HEK293T (cell line): Measurements from ENCODE around the gene ITFG2.
"Not testable (repeated sequence)": the region's sequence is repeated elsewhere in the genome, so short reads cannot be mapped to it uniquely, and the experiment has no call there.

Experiments
- CTCF ChIA-PET: fragments of 350-600 bp; formaldehyde crosslinking; extraction: SDS; loops from one replicate; lab custom pipeline; 2021; ENCODE audit warnings: antibody characterized with exemption, inconsistent platforms; lab: Yijun Ruan, JAX
- POLR2A ChIA-PET: fragments of 350-600 bp; formaldehyde crosslinking; extraction: SDS; loops from one replicate; lab custom pipeline; 2020; ENCODE audit warnings: antibody characterized with exemption, inconsistent platforms; lab: Yijun Ruan, JAX
- DNase-seq: peaks from one replicate; pipeline ENCODE4 v3.0.0; 2012; ENCODE audit warnings: mixed read lengths; ENCODE audit errors: extremely low spot score
- ARNT ChIP-seq: fragments of 450-650 bp; IDR thresholded peaks from 2 replicates; pipeline ENCODE4 v1.6.1; 2017; ENCODE audit warnings: mild to moderate bottlenecking
- BHLHE40 ChIP-seq: fragments of 450-650 bp; IDR thresholded peaks from 2 replicates; pipeline ENCODE4 v1.6.1; 2016; ENCODE audit warnings: mild to moderate bottlenecking, moderate library complexity, borderline replicate concordance
- CTBP1 ChIP-seq: fragments of 450-650 bp; IDR thresholded peaks from 2 replicates; pipeline ENCODE4 v1.6.1; 2016; ENCODE audit warnings: borderline replicate concordance
- ELF4 ChIP-seq: fragments of 450-650 bp; IDR thresholded peaks from 2 replicates; pipeline ENCODE4 v1.6.1; 2017; ENCODE audit warnings: antibody characterized with exemption
- FOXA1 ChIP-seq: fragments of 450-650 bp; IDR thresholded peaks from 2 replicates; pipeline ENCODE4 v1.6.1; 2016; ENCODE audit warnings: mild to moderate bottlenecking
- FOXK2 ChIP-seq: fragments of 450-650 bp; IDR thresholded peaks from 2 replicates; pipeline ENCODE4 v1.6.1; 2016; ENCODE audit warnings: mild to moderate bottlenecking
- FOXM1 ChIP-seq: fragments of 450-650 bp; IDR thresholded peaks from 2 replicates; pipeline ENCODE4 v1.6.1; 2017; ENCODE audit warnings: mild to moderate bottlenecking, borderline replicate concordance
- HDGF ChIP-seq: fragments of 450-650 bp; IDR thresholded peaks from 2 replicates; pipeline ENCODE4 v1.6.1; 2017; ENCODE audit warnings: antibody characterized with exemption, borderline replicate concordance
- L3MBTL2 ChIP-seq: fragments of 450-650 bp; conservative IDR thresholded peaks from 2 replicates; pipeline ENCODE4 v1.6.1; 2016; ENCODE audit warnings: mild to moderate bottlenecking
- LEF1 ChIP-seq: fragments of 450-650 bp; IDR thresholded peaks from 2 replicates; pipeline ENCODE4 v1.6.1; 2017; ENCODE audit warnings: mild to moderate bottlenecking, borderline replicate concordance
- NFRKB ChIP-seq: fragments of 450-650 bp; IDR thresholded peaks from 2 replicates; pipeline ENCODE4 v1.6.1; 2016; ENCODE audit warnings: mild to moderate bottlenecking, moderate library complexity
- SP1 ChIP-seq: fragments of 450-650 bp; IDR thresholded peaks from 2 replicates; pipeline ENCODE4 v1.6.1; 2017
- SUZ12 ChIP-seq: fragments of 450-650 bp; IDR thresholded peaks from 2 replicates; pipeline ENCODE4 v1.6.1; 2016; ENCODE audit warnings: mild to moderate bottlenecking
- TARDBP ChIP-seq: fragments of 450-650 bp; IDR thresholded peaks from 2 replicates; pipeline ENCODE4 v1.6.1; 2016
- ZNF384 ChIP-seq: fragments of 450-650 bp; IDR thresholded peaks from 2 replicates; pipeline ENCODE4 v1.6.1; 2016
- TF ChIP-seq, protein P1 (sequence below): fragments of 450-650 bp; IDR thresholded peaks from 2 replicates; pipeline ENCODE4 v1.6.1; 2016

ITFG2 gene

DNA sequence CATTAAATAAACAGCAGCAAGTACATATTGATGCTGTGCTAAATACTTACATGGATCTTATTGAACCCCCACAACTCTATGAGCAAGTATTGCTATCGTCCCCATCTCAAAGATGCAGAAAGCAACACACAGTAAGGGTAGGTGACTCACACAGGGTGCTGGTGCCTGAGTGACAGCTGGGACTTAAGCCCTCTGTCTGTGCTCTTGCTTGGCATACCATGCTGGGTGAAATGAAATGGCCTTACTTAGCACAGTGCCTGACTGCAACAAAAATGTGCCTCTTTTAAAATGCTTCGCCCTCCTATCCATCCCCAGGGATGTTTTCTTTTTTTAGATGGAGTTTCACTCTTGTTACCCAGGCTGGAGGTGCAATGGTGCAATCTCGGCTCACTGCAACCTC lies 43.6 kb downstream of the ITFG2 start:
- POLR2A ChIA-PET, result no interaction called here
- CTCF ChIA-PET, result interaction anchor here (1.0 kb wide), 1 partner anchor 88 kb away, joined by 4 read pairs; no protein-coding TSS in a partner anchor
- TF ChIP-seq, protein P1, sequence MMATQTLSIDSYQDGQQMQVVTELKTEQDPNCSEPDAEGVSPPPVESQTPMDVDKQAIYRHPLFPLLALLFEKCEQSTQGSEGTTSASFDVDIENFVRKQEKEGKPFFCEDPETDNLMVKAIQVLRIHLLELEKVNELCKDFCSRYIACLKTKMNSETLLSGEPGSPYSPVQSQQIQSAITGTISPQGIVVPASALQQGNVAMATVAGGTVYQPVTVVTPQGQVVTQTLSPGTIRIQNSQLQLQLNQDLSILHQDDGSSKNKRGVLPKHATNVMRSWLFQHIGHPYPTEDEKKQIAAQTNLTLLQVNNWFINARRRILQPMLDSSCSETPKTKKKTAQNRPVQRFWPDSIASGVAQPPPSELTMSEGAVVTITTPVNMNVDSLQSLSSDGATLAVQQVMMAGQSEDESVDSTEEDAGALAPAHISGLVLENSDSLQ, result peak; percentile 66
- no peak for TF ChIP-seq SUZ12
- no peak for DNase-seq

DNA sequence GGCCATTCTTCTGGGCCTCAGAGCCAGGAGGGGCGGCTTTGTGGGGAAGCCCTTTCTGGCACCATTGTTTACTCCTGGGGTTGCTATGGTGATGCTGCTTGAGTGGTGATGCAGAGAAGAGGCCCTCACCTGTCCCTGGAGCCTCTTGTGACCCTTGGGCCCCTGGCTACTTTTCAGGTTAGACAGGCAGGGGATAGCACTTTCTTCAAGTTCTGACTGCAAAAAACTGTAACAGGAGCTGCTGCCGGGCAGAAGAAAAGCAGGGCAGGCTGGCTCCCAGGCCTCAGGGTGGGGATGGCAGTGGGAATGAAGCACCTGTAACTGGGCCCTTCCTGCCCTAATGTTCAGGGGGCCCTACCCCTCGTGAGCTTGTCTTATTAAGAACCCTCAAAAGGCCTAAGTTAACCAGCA lies 44.6 kb downstream of the ITFG2 start, which contains the start of gene TEX52:
Gene TEX52, minus strand, starts transcription at position 19 of the 411 bp plus-strand sequence. Its CDS starts 13 bp downstream, at position 6.
- TF ChIP-seq LEF1, result no peak
- TF ChIP-seq, protein P1, result no peak
- CTCF ChIA-PET, result interaction anchor here (1.0 to 1.4 kb wide), 3 partner anchors 11 to 177 kb away, joined by 3 to 5 read pairs (median 4); no protein-coding TSS in a partner anchor
- POLR2A ChIA-PET, result interaction anchor here (1.5 kb wide), 1 partner anchor 11 kb away, joined by 4 read pairs; no protein-coding TSS in a partner anchor
- DNase-seq, result no peak

DNA sequence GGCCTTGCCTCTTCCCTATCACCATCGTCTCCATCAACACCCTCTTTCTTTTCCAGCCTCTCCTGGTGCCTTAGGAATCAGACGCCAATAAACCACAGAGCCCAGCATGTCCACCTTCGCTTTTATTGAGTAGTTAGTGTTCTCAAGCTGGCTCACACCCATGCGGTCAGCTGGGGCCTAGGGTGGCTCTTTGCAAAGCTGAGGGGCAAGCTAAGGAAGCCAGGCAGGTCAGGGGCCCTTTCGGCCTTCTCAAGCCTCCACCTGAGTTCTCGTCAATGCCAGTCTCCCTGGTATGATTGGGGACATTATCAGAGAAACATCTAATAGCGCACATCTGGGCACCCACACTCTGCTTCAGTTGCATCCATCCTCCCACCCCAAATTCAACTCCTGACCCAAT lies 45.1 kb downstream of the ITFG2 start:
- ChIA-PET CTCF (interaction anchor here (1.2 to 1.4 kb wide), 3 partner anchors 11 to 177 kb away, joined by 3 to 5 read pairs (median 3); no protein-coding TSS in a partner anchor), POLR2A (interaction anchor here (1.5 kb wide), 1 partner anchor 11 kb away, joined by 4 read pairs; no protein-coding TSS in a partner anchor)
- no peak for TF ChIP-seq ELF4
- TF ChIP-seq LEF1, result no peak
- TF ChIP-seq, protein P1, result no peak
- TF ChIP-seq ARNT, result no peak
- TF ChIP-seq TARDBP, result no peak
- no peak for TF ChIP-seq FOXM1
- no peak for TF ChIP-seq NFRKB
- TF ChIP-seq SUZ12, result no peak
- TF ChIP-seq FOXK2, result no peak
- no peak for TF ChIP-seq BHLHE40
- no peak for DNase-seq

DNA sequence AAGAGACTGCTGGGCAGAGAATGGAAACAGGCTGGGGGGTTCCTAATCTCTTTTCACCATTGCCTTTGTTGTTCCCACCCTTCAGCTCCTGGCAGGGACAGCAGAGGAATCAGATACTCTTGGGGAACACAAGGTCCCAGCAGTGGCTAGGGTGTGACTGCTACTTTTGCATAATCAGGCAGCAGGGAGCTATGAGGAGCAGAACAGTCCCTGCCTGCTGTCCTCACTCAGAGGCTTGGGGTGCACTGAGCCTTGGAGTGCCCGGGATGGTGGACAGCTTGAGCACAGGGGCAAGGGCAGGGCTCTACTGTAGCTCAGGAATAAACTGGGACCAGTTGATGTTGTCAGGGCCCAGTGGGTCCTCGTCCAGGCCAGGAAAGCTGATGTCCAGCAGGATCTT lies 45.9 kb downstream of the ITFG2 start:
- no peak for TF ChIP-seq LEF1
- TF ChIP-seq TARDBP, result no peak
- TF ChIP-seq SUZ12, result no peak
- no peak for TF ChIP-seq BHLHE40
- TF ChIP-seq CTBP1, result no peak
- TF ChIP-seq SP1, result no peak
- ChIA-PET POLR2A (interaction anchor here (1.5 kb wide), 1 partner anchor 12 kb away, joined by 4 read pairs; no protein-coding TSS in a partner anchor), CTCF (interaction anchor here (1.3 kb wide), 1 partner anchor 12 kb away, joined by 3 read pairs; no protein-coding TSS in a partner anchor)

DNA sequence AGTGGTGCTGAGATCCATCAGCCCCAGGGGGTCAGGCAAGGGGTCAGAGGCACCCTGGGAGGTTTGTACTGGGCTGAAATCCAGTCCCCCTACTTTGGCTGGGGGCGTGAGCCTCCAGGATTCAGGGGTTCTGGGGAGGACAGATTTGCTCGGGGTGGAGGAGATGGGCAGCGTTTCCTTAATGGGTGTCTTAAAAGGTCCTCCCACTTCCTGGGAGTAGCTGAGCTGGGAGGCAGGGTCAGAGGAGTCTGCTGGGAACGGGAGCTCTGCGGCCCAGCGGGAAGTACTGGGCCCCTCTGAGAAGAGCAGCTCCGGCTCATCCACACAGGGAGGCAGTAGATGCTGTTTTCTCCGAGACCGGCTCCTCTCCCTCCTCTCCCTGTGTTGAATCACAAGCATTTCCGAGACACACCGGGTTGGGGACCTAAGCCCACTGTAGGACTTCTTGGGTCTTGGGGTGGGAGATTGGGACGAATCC lies 46.5 kb downstream of the ITFG2 start:
- CTCF ChIA-PET, result interaction anchor here (1.3 kb wide), 1 partner anchor 13 kb away, joined by 3 read pairs; no protein-coding TSS in a partner anchor
- POLR2A ChIA-PET, result no interaction called here
- TF ChIP-seq L3MBTL2 (no peak), FOXM1 (no peak)
- DNase-seq, result no peak

More for the DNA sequence above, 45.9 kb downstream of the ITFG2 start:
- no peak for DNase-seq

DNA sequence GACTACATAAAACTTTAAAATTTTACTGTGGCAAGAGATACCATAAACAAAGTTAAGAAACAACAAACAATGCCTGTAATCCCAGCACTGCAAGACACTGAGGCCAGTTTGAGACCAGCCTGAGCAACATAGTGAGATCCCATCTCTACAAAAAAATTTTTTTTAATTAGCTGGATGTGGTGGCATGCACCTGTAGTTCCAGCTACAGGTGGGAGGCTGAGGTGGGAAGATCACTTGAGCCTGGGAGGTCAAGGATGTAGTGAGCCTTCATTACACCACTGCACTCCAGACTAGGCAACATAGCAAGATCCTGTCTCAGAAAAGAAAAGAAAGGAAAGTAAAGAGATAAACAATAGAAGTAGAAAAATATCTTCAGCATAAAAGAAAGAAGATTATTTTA lies 47.7 kb downstream of the ITFG2 start:
- TF ChIP-seq CTBP1, result no peak
- CTCF ChIA-PET, result no interaction called here
- POLR2A ChIA-PET, result no interaction called here
- no peak for DNase-seq

DNA sequence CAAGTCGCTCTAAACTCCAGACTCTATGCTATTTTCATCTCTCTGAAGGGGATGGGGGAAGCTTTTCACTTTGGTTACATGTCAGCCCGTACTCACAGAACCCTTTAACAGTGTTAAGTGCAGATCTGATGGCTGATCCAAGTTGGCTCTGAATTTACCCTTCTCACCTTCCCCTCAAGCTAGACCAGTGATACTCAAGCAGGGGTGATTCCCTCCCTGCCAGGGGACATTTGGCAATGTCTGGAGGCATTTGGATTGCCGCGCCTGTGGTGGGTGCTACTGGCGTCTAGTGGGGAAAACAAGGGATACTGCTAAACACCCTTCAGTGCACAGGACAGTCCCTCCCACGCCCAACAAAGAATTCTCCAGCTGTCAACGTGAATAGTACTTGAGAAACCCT lies 50.4 kb downstream of the ITFG2 start:
- ChIA-PET CTCF (no interaction called here), POLR2A (interaction anchor here (1.3 kb wide), 1 partner anchor 14 kb away, joined by 3 read pairs; the partner anchor contains the start of genes FOXM1 and RHNO1)
- TF ChIP-seq NFRKB (no peak), FOXA1 (no peak), ELF4 (no peak), SP1 (no peak), FOXM1 (no peak), ARNT (no peak), CTBP1 (no peak), HDGF (no peak), L3MBTL2 (no peak), SUZ12 (no peak), ZNF384 (no peak), BHLHE40 (no peak)
- TF ChIP-seq, protein P1, result no peak

DNA sequence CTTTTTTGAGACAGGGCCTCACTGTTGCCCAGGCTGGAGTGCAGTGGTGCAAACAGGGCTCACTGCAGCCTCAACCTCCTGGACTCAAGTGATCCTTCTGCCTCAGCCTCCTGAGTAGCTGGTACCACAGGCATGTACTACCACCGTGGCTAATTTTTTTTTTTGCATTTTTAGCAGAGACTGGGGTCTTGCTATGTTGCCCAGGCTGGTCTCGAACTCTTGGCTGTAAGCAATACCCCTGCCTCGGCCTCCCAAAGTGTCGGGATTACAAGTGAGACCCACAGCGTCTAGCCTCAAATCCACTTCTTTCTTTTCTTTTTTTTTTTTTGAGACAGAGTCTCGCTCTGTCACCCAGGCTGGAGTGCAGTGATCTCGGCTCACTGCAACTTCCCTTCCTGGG lies 50.9 kb downstream of the ITFG2 start:
- CTCF ChIA-PET, result interaction anchor here (1.3 kb wide), 1 partner anchor 10 kb away, joined by 4 read pairs; no protein-coding TSS in a partner anchor

More for the DNA sequence above, 50.4 kb downstream of the ITFG2 start:
- DNase-seq, result no peak

More for the DNA sequence above, 50.9 kb downstream of the ITFG2 start:
- POLR2A ChIA-PET, result interaction anchor here (1.3 to 2.0 kb wide), 2 partner anchors 13 to 14 kb away, joined by 3 to 10 read pairs; partner anchors contain the start of genes FOXM1 and RHNO1
- not testable (repeated sequence) for DNase-seq
